Erythroblast (primary cell): Measurements from ENCODE around the gene GPR137B.

Experiments used
- GATA1 ChIP-seq: IDR thresholded peaks from 2 replicates; pipeline ENCODE4 v1.6.1; 2011; ENCODE audit warnings: low read depth, mild to moderate bottlenecking, control low read depth, low read length, moderate library complexity
- POLR2A ChIP-seq: IDR thresholded peaks from 2 replicates; pipeline ENCODE4 v1.6.1; 2011; ENCODE audit warnings: mild to moderate bottlenecking, low read length

- no peak for TF ChIP-seq POLR2A
- TF ChIP-seq GATA1: no peak
Observed at GRCh38 chr1:236147068-236147467, 4.7 kb downstream of the GPR137B start.
